Upper lobe of left lung (tissue), 4 donors: Measurements from ENCODE around the gene DYNC2I2.

Source experiments
- POLR2A ChIP-seq, 4 donors: fragments of 450-650 bp; IDR thresholded peaks; one replicate each; pipeline ENCODE4 v1.5.1; 2016 to 2017; ENCODE audit warnings: antibody characterized with exemption in 4 of 4, mild to moderate bottlenecking in 2 of 4
- TF ChIP-seq, protein P1 (sequence below), 6 experiments: fragments of 450-650 bp in 4 of 6; fragments of 200-600 bp in 2 of 6; sonication (generic) in 2 of 6; IDR thresholded peaks; one replicate each; pipeline ENCODE4 v1.5.1; 2016 to 2019; ENCODE audit warnings: antibody characterized with exemption in 6 of 6

DNA sequence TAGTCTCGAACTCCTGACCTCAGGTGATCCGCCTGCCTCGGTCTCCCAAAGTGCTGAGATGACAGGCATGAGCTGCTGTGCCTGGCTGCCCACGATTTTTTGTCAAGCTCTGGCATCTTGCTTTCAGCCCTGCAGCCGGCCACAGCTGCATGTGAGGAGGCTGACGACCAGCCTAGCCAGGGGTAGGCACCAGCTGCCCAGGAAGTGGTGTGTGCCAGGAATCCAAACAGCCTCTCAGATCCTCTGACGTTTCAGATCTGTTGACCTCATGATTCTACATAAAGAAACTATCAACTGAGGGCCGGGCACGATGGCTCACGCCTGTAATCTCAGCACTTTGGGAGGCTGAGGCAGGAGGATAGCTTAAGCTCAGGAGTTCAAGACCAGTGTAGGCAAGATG, 19.0 kb downstream of the DYNC2I2 start:
- TF ChIP-seq, protein P1, sequence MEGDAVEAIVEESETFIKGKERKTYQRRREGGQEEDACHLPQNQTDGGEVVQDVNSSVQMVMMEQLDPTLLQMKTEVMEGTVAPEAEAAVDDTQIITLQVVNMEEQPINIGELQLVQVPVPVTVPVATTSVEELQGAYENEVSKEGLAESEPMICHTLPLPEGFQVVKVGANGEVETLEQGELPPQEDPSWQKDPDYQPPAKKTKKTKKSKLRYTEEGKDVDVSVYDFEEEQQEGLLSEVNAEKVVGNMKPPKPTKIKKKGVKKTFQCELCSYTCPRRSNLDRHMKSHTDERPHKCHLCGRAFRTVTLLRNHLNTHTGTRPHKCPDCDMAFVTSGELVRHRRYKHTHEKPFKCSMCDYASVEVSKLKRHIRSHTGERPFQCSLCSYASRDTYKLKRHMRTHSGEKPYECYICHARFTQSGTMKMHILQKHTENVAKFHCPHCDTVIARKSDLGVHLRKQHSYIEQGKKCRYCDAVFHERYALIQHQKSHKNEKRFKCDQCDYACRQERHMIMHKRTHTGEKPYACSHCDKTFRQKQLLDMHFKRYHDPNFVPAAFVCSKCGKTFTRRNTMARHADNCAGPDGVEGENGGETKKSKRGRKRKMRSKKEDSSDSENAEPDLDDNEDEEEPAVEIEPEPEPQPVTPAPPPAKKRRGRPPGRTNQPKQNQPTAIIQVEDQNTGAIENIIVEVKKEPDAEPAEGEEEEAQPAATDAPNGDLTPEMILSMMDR (IDR thresholded peaks at IDR 0.05), result no peak
- no peak for TF ChIP-seq POLR2A (IDR thresholded peaks at IDR 0.05)
